H9 (cell line): ENCODE measurements around the gene AP2M1. TPM values are rescaled to one million over a fixed set of nuclear protein-coding genes. Genes with fewer than 3 reads are reported as not detected.
A peak's percentile ranks its signal among the peaks of the same experiment; 100 is the strongest.

ENCODE experiments used
- DNase-seq: peaks from one replicate; pipeline ENCODE4 v3.0.0-alpha.2; 2017
- H2AFZ ChIP-seq: one replicate; pipeline ENCODE4 v1.6.1; 2013; ENCODE audit warnings: mild to moderate bottlenecking, low read length, control low read depth, moderate library complexity
- H2AK5ac ChIP-seq: 2 replicates; pipeline ENCODE4 v1.6.1; 2013; ENCODE audit warnings: low read length, control low read depth, mixed read lengths; ENCODE audit not compliant: insufficient read length
- H2BK120ac ChIP-seq: one replicate; pipeline ENCODE4 v1.6.1; 2013; ENCODE audit warnings: low read depth, mild to moderate bottlenecking, low read length, control low read depth, inconsistent platforms; ENCODE audit not compliant: poor library complexity, severe bottlenecking
- H2BK12ac ChIP-seq: 2 replicates; pipeline ENCODE4 v1.6.1; 2013; ENCODE audit warnings: low read length, control low read depth, mixed read lengths, low read depth; ENCODE audit not compliant: insufficient read length
- H2BK15ac ChIP-seq: 2 replicates; pipeline ENCODE4 v1.6.1; 2013; ENCODE audit warnings: low read depth, low read length, control low read depth
- H2BK20ac ChIP-seq: one replicate; pipeline ENCODE4 v1.6.1; 2013; ENCODE audit warnings: low read depth, mild to moderate bottlenecking, low read length, control low read depth, inconsistent platforms; ENCODE audit not compliant: poor library complexity, severe bottlenecking
- H2BK5ac ChIP-seq: 2 replicates; pipeline ENCODE4 v1.6.1; 2013; ENCODE audit warnings: low read length, control low read depth, mixed read lengths; ENCODE audit not compliant: insufficient read length
- H3K14ac ChIP-seq: 2 replicates; pipeline ENCODE4 v1.6.1; 2013; ENCODE audit warnings: low read length, control low read depth; ENCODE audit not compliant: insufficient read depth
- H3K18ac ChIP-seq: 2 replicates; pipeline ENCODE4 v1.6.1; 2013; ENCODE audit warnings: low read depth, mild to moderate bottlenecking, mixed read lengths, low read length, control low read depth; ENCODE audit not compliant: insufficient read length
- H3K23ac ChIP-seq: 2 replicates; pipeline ENCODE4 v1.6.1; 2013; ENCODE audit warnings: low read length, control low read depth, mixed read lengths, low read depth; ENCODE audit not compliant: insufficient read length
- H3K23me2 ChIP-seq: 2 replicates; pipeline ENCODE4 v1.6.1; 2013; ENCODE audit warnings: low read depth, mild to moderate bottlenecking, mixed read lengths, low read length, control low read depth; ENCODE audit not compliant: insufficient read length, poor library complexity, severe bottlenecking
- H3K27ac ChIP-seq: 2 replicates; pipeline ENCODE4 v1.5.1; 2013; ENCODE audit warnings: low read length, control low read depth, mixed read lengths, low read depth; ENCODE audit not compliant: insufficient read length
- H3K27me3 ChIP-seq: 2 replicates; pipeline ENCODE4 v1.6.1; 2013; ENCODE audit warnings: low read length, control low read depth, inconsistent platforms; ENCODE audit not compliant: insufficient read depth
- H3K4ac ChIP-seq: 2 replicates; pipeline ENCODE4 v1.6.1; 2013; ENCODE audit warnings: low read depth, mild to moderate bottlenecking, control low read depth, inconsistent platforms, low read length, moderate library complexity
- H3K4me1 ChIP-seq: 2 replicates; pipeline ENCODE4 v1.6.1; 2013; ENCODE audit warnings: low read length, control low read depth, inconsistent platforms; ENCODE audit not compliant: insufficient read depth
- H3K4me2 ChIP-seq: 2 replicates; pipeline ENCODE4 v1.6.1; 2013; ENCODE audit warnings: low read length, control low read depth, mixed read lengths; ENCODE audit not compliant: insufficient read length, insufficient read depth
- H3K56ac ChIP-seq: 2 replicates; pipeline ENCODE4 v1.6.1; 2013; ENCODE audit warnings: low read depth, mild to moderate bottlenecking, mixed read lengths, low read length, control low read depth; ENCODE audit not compliant: insufficient read length
- H3K79me1 ChIP-seq: 2 replicates; pipeline ENCODE4 v1.6.1; 2013; ENCODE audit warnings: low read depth, mild to moderate bottlenecking, moderate library complexity, low read length, control low read depth, inconsistent platforms; ENCODE audit not compliant: insufficient read depth, poor library complexity, severe bottlenecking
- H3K79me2 ChIP-seq: 2 replicates; pipeline ENCODE4 v1.6.1; 2013; ENCODE audit warnings: low read length, control low read depth, inconsistent platforms; ENCODE audit not compliant: insufficient read depth
- H3K9ac ChIP-seq: 2 replicates; pipeline ENCODE4 v1.6.1; 2013; ENCODE audit warnings: low read length, control low read depth, mixed read lengths; ENCODE audit not compliant: insufficient read length; ENCODE audit errors: extremely low read depth
- H3K9me3 ChIP-seq: one replicate; pipeline ENCODE4 v1.6.1; 2013; ENCODE audit warnings: low read depth, low read length, inconsistent platforms; ENCODE audit not compliant: control insufficient read depth
- H3T11ph ChIP-seq: one replicate; pipeline ENCODE4 v1.6.1; 2013; ENCODE audit warnings: mild to moderate bottlenecking, low read length, control low read depth, inconsistent platforms
- H4K20me1 ChIP-seq: one replicate; pipeline ENCODE4 v1.6.1; 2013; ENCODE audit not compliant: control insufficient read depth, insufficient read length, insufficient read depth
- H4K5ac ChIP-seq: 2 replicates; pipeline ENCODE4 v1.6.1; 2013; ENCODE audit warnings: low read depth, mild to moderate bottlenecking, mixed read lengths, low read length, control low read depth; ENCODE audit not compliant: insufficient read length
- H4K8ac ChIP-seq: replicated peaks from 2 replicates; pipeline ENCODE4 v1.6.1; 2013; ENCODE audit warnings: low read length, control low read depth, mixed read lengths, low read depth; ENCODE audit not compliant: insufficient read length
- H4K91ac ChIP-seq: 2 replicates; pipeline ENCODE4 v1.6.1; 2013; ENCODE audit warnings: low read depth, mild to moderate bottlenecking, moderate library complexity, mixed read lengths, low read length, control low read depth; ENCODE audit not compliant: insufficient read length
- H3K27ac Mint-ChIP-seq, 3 experiments: 2 replicates in 2 of 3; 3 replicates in 1 of 3; pipeline ENCODE4 v1.8.0; 2020 to 2021; ENCODE audit warnings: mixed read lengths in 3 of 3, mild to moderate bottlenecking in 1 of 3, moderate library complexity in 1 of 3
- H3K27me3 Mint-ChIP-seq: 2 replicates; pipeline ENCODE4 v1.8.0; 2021; ENCODE audit warnings: low read depth, mild to moderate bottlenecking, moderate library complexity, mixed read lengths
- H3K36me3 Mint-ChIP-seq, 3 experiments: 2 replicates in 2 of 3; 3 replicates in 1 of 3; pipeline ENCODE4 v1.8.0; 2020 to 2021; ENCODE audit warnings: low read depth in 3 of 3, mixed read lengths in 3 of 3; ENCODE audit not compliant: insufficient read depth in 1 of 3
- H3K4me1 Mint-ChIP-seq, 2 experiments: 2 replicates each; pipeline ENCODE4 v1.8.0; 2020; ENCODE audit warnings: mixed read lengths in 2 of 2
- H3K4me3 Mint-ChIP-seq, 2 experiments: 2 replicates in 1 of 2; 3 replicates in 1 of 2; pipeline ENCODE4 v1.8.0; 2020 to 2021; ENCODE audit warnings: mild to moderate bottlenecking in 2 of 2, mixed read lengths in 2 of 2, moderate library complexity in 1 of 2
- H3K9me3 Mint-ChIP-seq, 2 experiments: 2 replicates in 1 of 2; 3 replicates in 1 of 2; pipeline ENCODE4 v1.8.0; 2020; ENCODE audit warnings: mild to moderate bottlenecking in 2 of 2, mixed read lengths in 2 of 2, moderate library complexity in 1 of 2
- CTCF ChIP-seq: fragments of 200-600 bp; sonication (generic); conservative IDR thresholded peaks from 3 replicates; pipeline ENCODE4 v1.8.0; 2021; ENCODE audit warnings: antibody characterized with exemption, mild to moderate bottlenecking
- WGBS: extraction: QIAGEN DNeasy Blood & Tissue Kit; methylation state at CpG from one replicate; pipeline ENCODE4 v1.1.7; 2013; ENCODE audit warnings: missing lambda C conversion rate, low lambda C conversion rate, mixed read lengths; ENCODE audit not compliant: insufficient read length; ENCODE audit errors: extremely low coverage; 5-methylcytosine and 5-hydroxymethylcytosine counted together
- total RNA-seq: library from RNA; stranded (reverse); gene quantifications from 2 replicates; pipeline ENCODE4 v1.2.1, GENCODE V29; 2021

The AP2M1 gene
- total RNA-seq, 1 experiment from 2014 or later: 443 TPM

- H2BK12ac ChIP-seq: no peak overlapping the region
- no peaks in the 10 kb centered on the region for H4K20me1 ChIP-seq
- no peaks in the 10 kb centered on the region for H3K27me3 ChIP-seq
- Mint-ChIP-seq H3K36me3 (peaks cover 30 to 77% (median 67%) of the 10 kb centered on the region in 3 experiments; a peak in 6 of 7 replicates), H3K27me3 (no peaks in the 10 kb centered on the region), H3K4me3 (no peak overlapping the region), H3K27ac (peak overlapping the region in 1 of 3 experiments; percentile 31; a peak in 1 of 7 replicates), H3K9me3 (no peaks in the 10 kb centered on the region), H3K4me1 (no peaks in the 10 kb centered on the region)
- no peak overlapping the region for H2BK15ac ChIP-seq
- peaks cover 4% of the 10 kb centered on the region; the same call in 1 of the 2 replicates for H3K79me2 ChIP-seq
- H2AK5ac ChIP-seq: no peak overlapping the region
- no peak overlapping the region for H3K27ac ChIP-seq
- H2AFZ ChIP-seq: no peak overlapping the region
- no peaks in the 10 kb centered on the region for H3K23me2 ChIP-seq
- H3K14ac ChIP-seq: no peak overlapping the region
- no peak overlapping the region for H2BK120ac ChIP-seq
- WGBS: no CpG with 5 or more reads among the region's 16 CpGs
- no peak for DNase-seq
- H2BK5ac ChIP-seq: no peak overlapping the region
- H4K91ac ChIP-seq: no peak overlapping the region
- H3K23ac ChIP-seq: no peak overlapping the region
- H3K56ac ChIP-seq: no peak overlapping the region
- no peaks in the 10 kb centered on the region for H3K79me1 ChIP-seq
- TF ChIP-seq CTCF: no peak
- H4K8ac ChIP-seq: no peak overlapping the region
- H3K4ac ChIP-seq: no peak overlapping the region
- no peak overlapping the region for H3K9ac ChIP-seq
- H3K4me1 ChIP-seq: no peaks in the 10 kb centered on the region
- H3T11ph ChIP-seq: no peak overlapping the region
- no peak overlapping the region for H2BK20ac ChIP-seq
- H3K4me2 ChIP-seq: no peak overlapping the region
- no peak overlapping the region for H4K5ac ChIP-seq
- no peak overlapping the region for H3K18ac ChIP-seq
- H3K9me3 ChIP-seq: no peaks in the 10 kb centered on the region
Measured at GRCh38 chr3:184164648-184165330, 9.9 kb upstream of the AP2M1 start.
